ENCODE measurements around the gene GSTT2. TPM values are rescaled to one million over a fixed set of nuclear protein-coding genes. Genes with fewer than 3 reads are reported as not detected.
"Not testable (repeated sequence)": the region's sequence is repeated elsewhere in the genome, so short reads cannot be mapped to it uniquely, and the experiment has no call there.

GSTT2 gene
- polyA plus RNA-seq, 1 donor (not counting 4 experiments of a cell fraction or from before 2014, with no cell fraction given), result 0.24 TPM

- Histone ChIP-seq H3K4me3 (ENCODE audit: control insufficient read depth in 2 of 3, extremely low read depth in 1 of 3, insufficient read depth in 2 of 3, low read depth in 1 of 3, low read length in 3 of 3) (no peak overlapping the region), H3K36me3 (ENCODE audit: control insufficient read depth in 2 of 2, extremely low read depth in 1 of 2, insufficient read depth in 2 of 2, low read length in 2 of 2) (peaks cover 16 to 18% of the 10 kb centered on the region in 2 experiments), H3K79me2 (ENCODE audit: control insufficient read depth, insufficient read depth, low read length) (peaks cover 29% of the 10 kb centered on the region), H3K27ac (ENCODE audit: control insufficient read depth, insufficient read depth, low read length) (no peak overlapping the region), H3K27me3 (ENCODE audit: control insufficient read depth, extremely low read depth, insufficient read depth, low read length) (no peaks in the 10 kb centered on the region), H4K20me1 (ENCODE audit: control insufficient read depth, extremely low read depth, insufficient read depth, low read length) (no peaks in the 10 kb centered on the region), H3K4me1 (ENCODE audit: control insufficient read depth, extremely low read depth, insufficient read depth, low read length) (peaks cover 3% of the 10 kb centered on the region), H3K9me1 (ENCODE audit: control insufficient read depth, extremely low read depth, insufficient read depth, low read length) (no peaks in the 10 kb centered on the region), H3K4me2 (ENCODE audit: control insufficient read depth, extremely low read depth, insufficient read depth, low read depth, low read length) (no peak overlapping the region), H2AFZ (ENCODE audit: control insufficient read depth, low read length) (no peak overlapping the region), H3K9ac (ENCODE audit: control insufficient read depth, extremely low read depth, insufficient read depth, low read length) (no peak overlapping the region), H3K9me3 (ENCODE audit: control insufficient read depth, low read depth, low read length) (no peaks in the 10 kb centered on the region)
- DNase-seq (ENCODE audit: low read depth, low spot score) (no peak), FAIRE-seq (no peak)
- no peak for TF ChIP-seq EZH2 (IDR thresholded peaks at IDR 0.05; ENCODE audit: low read length)
- no peak for TF ChIP-seq CTCF (optimal IDR thresholded peaks at IDR 0.05 in 1 of 3, IDR thresholded peaks at IDR 0.05 in 1 of 3, conservative IDR thresholded peaks at IDR 0.05 in 1 of 3; ENCODE audit: extremely low read depth in 1 of 3, insufficient read depth in 2 of 3, low read length in 3 of 3)
- dilution Hi-C loops (cut with MboI; ENCODE audit: extremely low pct_ligation_motif_present, low sequenced_read_pairs), result no loop called here
Measured at GRCh38 chr22:23970816-23971486, 9.0 kb upstream of the GSTT2 start.

- peaks cover 16 to 18% of the 10 kb centered on the region in 2 experiments for H3K36me3 ChIP-seq (ENCODE audit: control insufficient read depth in 2 of 2, extremely low read depth in 1 of 2, insufficient read depth in 2 of 2, low read length in 2 of 2)
- FAIRE-seq, result peak; percentile 44
- H3K27ac ChIP-seq (ENCODE audit: control insufficient read depth, insufficient read depth, low read length); H2AFZ ChIP-seq (ENCODE audit: control insufficient read depth, low read length); dilution Hi-C loops (cut with MboI; ENCODE audit: extremely low pct_ligation_motif_present, low sequenced_read_pairs); H3K9me1 ChIP-seq (ENCODE audit: control insufficient read depth, extremely low read depth, insufficient read depth, low read length); H4K20me1 ChIP-seq (ENCODE audit: control insufficient read depth, extremely low read depth, insufficient read depth, low read length); H3K4me3 ChIP-seq (ENCODE audit: control insufficient read depth in 2 of 3, extremely low read depth in 1 of 3, insufficient read depth in 2 of 3, low read depth in 1 of 3, low read length in 3 of 3); H3K27me3 ChIP-seq (ENCODE audit: control insufficient read depth, extremely low read depth, insufficient read depth, low read length); H3K9me3 ChIP-seq (ENCODE audit: control insufficient read depth, low read depth, low read length); H3K4me1 ChIP-seq (ENCODE audit: control insufficient read depth, extremely low read depth, insufficient read depth, low read length); H3K4me2 ChIP-seq (ENCODE audit: control insufficient read depth, extremely low read depth, insufficient read depth, low read depth, low read length); DNase-seq (ENCODE audit: low read depth, low spot score); H3K9ac ChIP-seq (ENCODE audit: control insufficient read depth, extremely low read depth, insufficient read depth, low read length): not testable (repeated sequence)
- peaks cover 29% of the 10 kb centered on the region for H3K79me2 ChIP-seq (ENCODE audit: control insufficient read depth, insufficient read depth, low read length)
Measured at GRCh38 chr22:23971927-23972326, 8.0 kb upstream of the GSTT2 start.

GRCh38 chr22:23974345-23974744, 5.6 kb upstream of the GSTT2 start, which contains the start of gene DDT:
TSS of gene DDT (minus strand) at chr22:23974441. CDS start at chr22:23974414, 27 bp downstream.
- H3K27me3 ChIP-seq (ENCODE audit: control insufficient read depth, extremely low read depth, insufficient read depth, low read length); H2AFZ ChIP-seq (ENCODE audit: control insufficient read depth, low read length); H3K27ac ChIP-seq (ENCODE audit: control insufficient read depth, insufficient read depth, low read length); DNase-seq (ENCODE audit: low read depth, low spot score); H3K9me3 ChIP-seq (ENCODE audit: control insufficient read depth, low read depth, low read length); H4K20me1 ChIP-seq (ENCODE audit: control insufficient read depth, extremely low read depth, insufficient read depth, low read length); H3K4me2 ChIP-seq (ENCODE audit: control insufficient read depth, extremely low read depth, insufficient read depth, low read depth, low read length); dilution Hi-C loops (cut with MboI; ENCODE audit: extremely low pct_ligation_motif_present, low sequenced_read_pairs); H3K9me1 ChIP-seq (ENCODE audit: control insufficient read depth, extremely low read depth, insufficient read depth, low read length); H3K4me1 ChIP-seq (ENCODE audit: control insufficient read depth, extremely low read depth, insufficient read depth, low read length); H3K9ac ChIP-seq (ENCODE audit: control insufficient read depth, extremely low read depth, insufficient read depth, low read length); H3K4me3 ChIP-seq (ENCODE audit: control insufficient read depth in 2 of 3, extremely low read depth in 1 of 3, insufficient read depth in 2 of 3, low read depth in 1 of 3, low read length in 3 of 3): not testable (repeated sequence)
- Histone ChIP-seq H3K79me2 (ENCODE audit: control insufficient read depth, insufficient read depth, low read length) (peaks cover 25% of the 10 kb centered on the region), H3K36me3 (ENCODE audit: control insufficient read depth in 2 of 2, extremely low read depth in 1 of 2, insufficient read depth in 2 of 2, low read length in 2 of 2) (peaks cover 14% of the 10 kb centered on the region in 2 experiments)
- FAIRE-seq, result peak; percentile 95

- Histone ChIP-seq H3K36me3 (ENCODE audit: control insufficient read depth in 2 of 2, extremely low read depth in 1 of 2, insufficient read depth in 2 of 2, low read length in 2 of 2) (peaks cover 12 to 13% of the 10 kb centered on the region in 2 experiments), H3K79me2 (ENCODE audit: control insufficient read depth, insufficient read depth, low read length) (peaks cover 20% of the 10 kb centered on the region)
- dilution Hi-C loops (cut with MboI; ENCODE audit: extremely low pct_ligation_motif_present, low sequenced_read_pairs); FAIRE-seq; DNase-seq (ENCODE audit: low read depth, low spot score); H3K9ac ChIP-seq (ENCODE audit: control insufficient read depth, extremely low read depth, insufficient read depth, low read length); H3K9me1 ChIP-seq (ENCODE audit: control insufficient read depth, extremely low read depth, insufficient read depth, low read length); H3K9me3 ChIP-seq (ENCODE audit: control insufficient read depth, low read depth, low read length); H3K27ac ChIP-seq (ENCODE audit: control insufficient read depth, insufficient read depth, low read length); H3K4me1 ChIP-seq (ENCODE audit: control insufficient read depth, extremely low read depth, insufficient read depth, low read length); H4K20me1 ChIP-seq (ENCODE audit: control insufficient read depth, extremely low read depth, insufficient read depth, low read length); H2AFZ ChIP-seq (ENCODE audit: control insufficient read depth, low read length); H3K4me3 ChIP-seq (ENCODE audit: control insufficient read depth in 2 of 3, extremely low read depth in 1 of 3, insufficient read depth in 2 of 3, low read depth in 1 of 3, low read length in 3 of 3); H3K4me2 ChIP-seq (ENCODE audit: control insufficient read depth, extremely low read depth, insufficient read depth, low read depth, low read length); H3K27me3 ChIP-seq (ENCODE audit: control insufficient read depth, extremely low read depth, insufficient read depth, low read length): not testable (repeated sequence)
Measured at GRCh38 chr22:23974836-23975352, 5.0 kb upstream of the GSTT2 start.
